Activated naive CD4-positive, alpha-beta T cell treated with anti-CD3 and anti-CD28 coated beads, Interleukin-2, amount 10 ng/mL, durations not matched to agents 7 days and 5 days (primary cell): ENCODE results near the gene FBXO45.
A peak's percentile ranks its signal among the peaks of the same experiment; 100 is the strongest.
"Not testable (repeated sequence)": the region's sequence is repeated elsewhere in the genome, so short reads cannot be mapped to it uniquely, and the experiment has no call there.

ENCODE experiments used
- CTCF ChIA-PET: fragments of 350-600 bp; sonication (Branson Sonifier 250); formaldehyde crosslinking; loops from one replicate; lab custom pipeline; 2021; ENCODE audit warnings: antibody characterized with exemption; lab: Charles Lee
- DNase-seq: peaks from one replicate; pipeline ENCODE4 v3.0.0-alpha.2; 2020
- H3K27ac Mint-ChIP-seq: one replicate; pipeline ENCODE4 v1.8.0; 2021; ENCODE audit warnings: mild to moderate bottlenecking, moderate library complexity, mixed read lengths
- H3K27me3 Mint-ChIP-seq: one replicate; pipeline ENCODE4 v1.8.0; 2021; ENCODE audit warnings: mild to moderate bottlenecking, mixed read lengths
- H3K36me3 Mint-ChIP-seq: one replicate; pipeline ENCODE4 v1.8.0; 2021; ENCODE audit warnings: mixed read lengths
- H3K4me1 Mint-ChIP-seq: one replicate; pipeline ENCODE4 v1.8.0; 2021; ENCODE audit warnings: mixed read lengths
- H3K4me3 Mint-ChIP-seq: one replicate; pipeline ENCODE4 v1.8.0; 2021; ENCODE audit warnings: mild to moderate bottlenecking, moderate library complexity, mixed read lengths
- H3K9me3 Mint-ChIP-seq: one replicate; pipeline ENCODE4 v1.8.0; 2021; ENCODE audit warnings: mixed read lengths

FBXO45 gene

DNA sequence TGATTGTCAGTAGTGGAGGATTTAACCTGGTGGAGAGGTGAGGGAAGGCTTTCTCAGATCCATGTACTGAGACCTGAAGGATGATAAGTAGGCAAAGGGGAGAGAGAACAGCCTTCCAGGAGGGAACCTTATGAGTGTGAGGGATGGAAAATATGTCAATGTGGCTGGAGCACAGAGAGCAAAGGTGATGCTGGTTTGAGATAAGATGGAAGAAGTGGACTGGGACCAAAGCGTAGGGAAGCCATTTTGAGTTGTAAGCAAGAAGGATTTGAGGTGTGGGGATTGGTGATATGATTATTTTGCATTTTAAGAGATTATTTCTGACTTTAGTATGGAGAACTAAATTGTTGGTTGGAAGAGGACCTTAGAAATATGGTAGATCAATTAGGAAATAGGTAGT is 3.9 kb downstream of the FBXO45 start:
- H3K27me3 Mint-ChIP-seq, result peaks cover 3% of the 10 kb centered on the region
- DNase-seq, result no peak
- CTCF ChIA-PET, result no interaction called here

DNA sequence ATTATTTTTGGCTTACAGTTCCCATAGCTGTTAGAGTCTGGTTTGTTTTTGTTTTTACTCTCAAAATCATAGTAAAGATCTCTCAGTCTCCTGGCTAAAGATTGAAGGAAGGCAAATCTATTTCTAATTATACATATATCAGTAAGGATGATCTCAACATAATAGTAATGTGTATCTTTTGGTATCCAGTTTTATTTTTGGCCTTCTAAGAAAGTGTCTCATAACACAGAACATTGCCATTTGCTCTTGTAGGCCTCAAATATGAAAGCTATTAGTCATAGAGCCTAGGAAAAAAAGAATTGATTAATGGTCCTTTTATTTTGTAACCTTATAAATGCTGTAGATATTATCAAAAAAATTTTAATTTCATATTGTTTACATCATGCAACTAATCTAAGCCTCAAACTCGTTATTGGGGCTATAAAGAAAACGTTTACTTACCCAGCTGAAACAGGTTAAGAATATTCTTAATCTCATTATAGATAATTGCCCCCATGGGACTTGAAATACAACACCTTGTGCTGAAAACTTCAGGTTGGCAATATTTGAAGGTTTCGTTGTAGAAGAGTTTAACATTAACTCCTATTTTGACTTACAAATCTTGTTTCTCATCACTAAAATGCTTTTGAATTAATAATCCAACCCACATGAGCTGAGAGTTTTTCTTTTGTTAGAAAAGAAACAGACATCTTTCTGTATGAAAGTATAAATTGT is 16.7 kb downstream of the FBXO45 start:
- CTCF ChIA-PET, result interaction anchor here (0.6 kb wide), 1 partner anchor 118 kb away, joined by 3 read pairs; no protein-coding TSS in a partner anchor
- Mint-ChIP-seq H3K9me3 (no peaks in the 10 kb centered on the region), H3K27me3 (no peaks in the 10 kb centered on the region), H3K27ac (no peak overlapping the region), H3K4me1 (no peaks in the 10 kb centered on the region), H3K4me3 (no peak overlapping the region), H3K36me3 (peaks cover 41% of the 10 kb centered on the region)
- DNase-seq, result no peak

More for the DNA sequence above, 3.9 kb downstream of the FBXO45 start:
- H3K4me3 Mint-ChIP-seq, result no peak overlapping the region
- H3K9me3 Mint-ChIP-seq, result no peaks in the 10 kb centered on the region
- H3K4me1 Mint-ChIP-seq, result peaks cover 36% of the 10 kb centered on the region
- H3K36me3 Mint-ChIP-seq, result peaks cover 17% of the 10 kb centered on the region
- no peak overlapping the region for H3K27ac Mint-ChIP-seq

DNA sequence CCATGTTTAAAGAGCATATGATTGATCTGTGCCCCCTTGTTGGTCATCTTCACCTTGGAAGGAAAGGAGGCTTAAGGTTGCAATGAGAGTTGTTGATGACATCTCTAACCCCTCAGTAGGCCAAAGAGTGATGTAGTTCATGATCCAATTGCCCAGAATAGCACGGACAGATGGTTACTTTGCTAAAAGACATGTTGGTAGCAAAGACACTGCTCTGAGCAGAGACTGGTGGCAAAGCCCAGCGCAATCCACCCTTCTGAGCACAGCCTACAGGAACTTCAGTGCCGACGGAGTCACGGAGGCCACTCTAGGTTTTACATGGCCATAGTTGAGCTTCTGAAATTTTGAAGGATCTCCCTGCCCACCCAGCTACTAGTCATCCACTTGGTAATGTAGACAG is 21.8 kb downstream of the FBXO45 start:
- peaks cover 9% of the 10 kb centered on the region for H3K27me3 Mint-ChIP-seq
- CTCF ChIA-PET, result no interaction called here

DNA sequence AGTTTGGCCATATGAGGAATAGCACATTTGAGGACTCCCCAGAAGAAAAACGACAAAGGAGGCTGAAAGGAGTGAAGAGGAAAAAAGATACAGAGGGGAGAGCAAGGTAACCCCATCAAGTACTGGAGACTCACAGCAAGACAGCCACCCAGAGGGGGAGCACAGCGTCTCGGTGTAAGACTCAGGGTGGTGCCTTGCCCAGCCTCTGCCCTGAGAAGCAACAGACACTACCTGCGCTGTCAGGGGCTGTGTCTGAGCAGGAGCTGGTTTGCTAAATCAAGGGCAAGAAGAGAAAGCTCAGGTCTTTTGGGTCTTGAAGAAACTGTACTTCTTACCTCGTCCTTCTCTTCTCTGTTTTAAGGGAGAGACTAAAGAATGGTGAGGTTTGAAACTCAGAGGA is 27.9 kb downstream of the FBXO45 start:
- no peak for DNase-seq
- Mint-ChIP-seq H3K27ac (no peak overlapping the region), H3K36me3 (peaks cover 5% of the 10 kb centered on the region), H3K4me1 (peaks cover 11% of the 10 kb centered on the region), H3K4me3 (no peak overlapping the region), H3K27me3 (peaks cover 41% of the 10 kb centered on the region), H3K9me3 (peaks cover 5% of the 10 kb centered on the region)
- CTCF ChIA-PET, result interaction anchor here (1.6 kb wide), 1 partner anchor 13 kb away, joined by 4 read pairs; no protein-coding TSS in a partner anchor

More for the DNA sequence above, 21.8 kb downstream of the FBXO45 start:
- H3K9me3 Mint-ChIP-seq, result no peaks in the 10 kb centered on the region
- H3K4me1 Mint-ChIP-seq, result no peaks in the 10 kb centered on the region
- DNase-seq, result no peak
- peaks cover 11% of the 10 kb centered on the region for H3K36me3 Mint-ChIP-seq
- H3K27ac Mint-ChIP-seq, result no peak overlapping the region
- H3K4me3 Mint-ChIP-seq, result no peak overlapping the region

DNA sequence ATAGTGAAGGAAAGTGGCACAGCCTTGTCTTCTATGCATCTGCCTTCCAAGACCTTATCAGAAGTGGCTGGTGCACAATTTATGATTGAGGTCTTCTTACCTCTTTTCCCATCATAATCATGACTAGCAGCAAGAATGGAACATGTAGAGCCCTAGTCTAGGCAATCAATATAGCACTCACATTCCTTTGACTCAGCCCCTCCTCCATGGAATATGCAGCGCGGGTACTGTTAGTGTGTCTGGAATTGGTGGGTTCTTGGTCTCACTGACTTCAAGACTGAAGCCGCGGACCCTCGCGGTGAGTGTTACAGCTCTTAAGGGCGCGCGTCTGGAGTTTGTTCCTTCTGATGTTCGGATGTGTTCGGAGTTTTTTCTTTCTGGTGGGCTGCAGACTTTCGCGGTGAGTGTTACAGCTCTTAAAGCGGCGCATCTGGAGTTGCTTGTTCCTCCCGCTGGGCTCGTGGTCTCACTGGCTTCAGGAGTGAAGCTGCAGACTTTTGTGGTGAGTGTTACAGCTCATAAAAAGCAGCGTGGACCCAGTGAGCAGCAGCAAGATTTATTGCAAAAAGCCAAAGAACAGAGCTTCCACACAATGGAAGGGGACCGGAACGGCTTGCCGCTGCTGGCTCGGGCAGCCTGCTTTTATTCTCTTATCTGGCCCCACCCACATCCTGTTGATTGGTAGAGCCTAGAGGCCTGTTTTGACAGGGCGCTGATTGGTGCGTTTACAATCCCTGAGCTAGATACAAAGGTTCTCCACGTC is 29.7 kb downstream of the FBXO45 start:
- Mint-ChIP-seq H3K27ac (peak overlapping the region; percentile 54), H3K4me3 (peak overlapping the region; percentile 74), H3K27me3 (peaks cover 45% of the 10 kb centered on the region), H3K4me1 (peaks cover 11% of the 10 kb centered on the region)
- DNase-seq, result peak; percentile 69
- not testable (repeated sequence) for H3K9me3 Mint-ChIP-seq, H3K36me3 Mint-ChIP-seq
- CTCF ChIA-PET, result interaction anchor here (1.1 to 1.6 kb wide), 3 partner anchors 11 to 19 kb away, joined by 4 read pairs; no protein-coding TSS in a partner anchor

DNA sequence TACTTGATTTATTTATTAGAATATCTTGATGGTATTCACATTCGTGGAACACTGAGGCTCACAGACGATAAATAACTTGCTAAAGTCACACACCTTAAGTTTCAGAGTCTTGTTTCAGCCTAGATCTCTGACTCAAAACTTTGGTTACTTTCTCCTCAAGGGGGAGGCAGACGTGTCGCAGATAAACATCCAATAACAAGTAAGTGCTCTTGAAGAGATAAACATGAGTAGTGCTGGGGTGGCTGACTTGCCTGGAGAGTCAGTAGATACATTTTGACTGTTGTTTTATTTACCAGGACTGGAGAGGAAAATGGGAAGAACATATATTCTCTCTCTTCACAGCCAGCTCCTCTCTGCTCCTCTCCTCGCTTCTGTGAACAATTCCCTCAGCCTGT is 31.3 kb downstream of the FBXO45 start:
- CTCF ChIA-PET, result no interaction called here

DNA sequence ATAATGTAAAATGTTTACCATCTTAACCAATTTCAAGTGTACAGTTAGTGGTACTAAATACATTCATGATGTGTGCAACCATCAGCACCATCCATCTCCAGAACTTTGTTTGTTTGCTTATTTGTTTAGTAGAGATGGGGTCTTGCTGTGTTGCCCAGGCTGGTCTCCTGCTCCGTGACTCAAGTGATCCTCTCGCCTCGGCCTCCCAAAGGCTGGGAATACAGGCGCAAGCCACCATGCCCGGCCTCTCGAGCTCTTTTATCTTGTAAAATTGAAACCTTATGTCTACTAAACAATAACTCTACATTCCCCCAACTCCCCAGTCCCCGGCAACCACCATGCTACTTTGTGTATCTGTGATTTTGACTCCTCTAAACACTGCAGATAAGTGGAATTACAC is 31.9 kb downstream of the FBXO45 start:
- Mint-ChIP-seq H3K4me1 (peaks cover 21% of the 10 kb centered on the region), H3K27ac (no peak overlapping the region), H3K36me3 (peaks cover 5% of the 10 kb centered on the region), H3K27me3 (peaks cover 36% of the 10 kb centered on the region), H3K9me3 (peaks cover 5% of the 10 kb centered on the region), H3K4me3 (no peak overlapping the region)
- DNase-seq, result no peak
- CTCF ChIA-PET, result no interaction called here

More for the DNA sequence above, 31.3 kb downstream of the FBXO45 start:
- Mint-ChIP-seq H3K4me3 (no peak overlapping the region), H3K9me3 (peaks cover 5% of the 10 kb centered on the region), H3K27ac (no peak overlapping the region), H3K27me3 (peaks cover 37% of the 10 kb centered on the region), H3K36me3 (peaks cover 5% of the 10 kb centered on the region), H3K4me1 (peaks cover 20% of the 10 kb centered on the region)
- no peak for DNase-seq

DNA sequence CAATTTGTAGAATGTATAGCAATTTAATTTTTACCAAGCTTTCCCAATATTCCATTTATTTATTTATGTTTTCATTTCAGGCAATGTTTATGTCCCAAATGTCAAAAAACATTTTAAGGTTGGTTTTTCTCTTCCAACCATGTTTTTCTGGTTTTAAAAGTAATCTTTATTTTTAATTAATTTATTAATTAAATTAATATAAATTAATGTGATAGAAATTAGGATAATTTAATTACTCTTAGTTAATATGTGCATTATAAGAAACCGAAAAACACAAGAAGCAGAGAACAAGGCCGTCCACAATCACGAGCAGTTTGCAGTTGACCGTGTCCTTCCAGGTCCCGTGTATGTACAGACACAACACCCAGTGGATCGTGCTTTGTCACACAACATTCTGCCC is 34.2 kb downstream of the FBXO45 start:
- CTCF ChIA-PET, result interaction anchor here (1.1 kb wide), 1 partner anchor 74 kb away, joined by 3 read pairs; no protein-coding TSS in a partner anchor
- H3K4me3 Mint-ChIP-seq, result no peak overlapping the region
- peaks cover 5% of the 10 kb centered on the region for H3K36me3 Mint-ChIP-seq
- H3K27ac Mint-ChIP-seq, result no peak overlapping the region
- peaks cover 5% of the 10 kb centered on the region for H3K9me3 Mint-ChIP-seq
- H3K4me1 Mint-ChIP-seq, result peaks cover 21% of the 10 kb centered on the region
- H3K27me3 Mint-ChIP-seq, result peaks cover 26% of the 10 kb centered on the region
- DNase-seq, result no peak

DNA sequence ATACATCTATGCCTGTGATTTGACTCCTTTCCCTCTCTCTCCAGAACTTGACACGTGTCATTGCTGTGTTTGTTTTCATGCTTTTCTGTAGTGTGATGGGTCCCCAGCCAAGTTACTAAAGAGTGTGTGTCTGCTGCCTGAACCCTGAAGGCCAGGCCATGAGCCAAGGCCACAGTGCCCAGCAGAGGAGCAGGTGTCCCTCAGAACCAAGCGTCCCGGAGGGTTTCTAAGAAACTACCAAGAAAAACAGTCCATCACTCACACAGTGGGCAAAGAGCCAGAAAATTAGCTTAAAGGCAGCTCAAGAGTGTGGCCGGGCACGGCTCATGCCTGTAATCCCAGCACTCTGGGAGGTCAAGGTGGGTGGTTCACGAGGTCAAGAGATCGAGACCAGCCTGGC is 35.2 kb downstream of the FBXO45 start:
- peaks cover 16% of the 10 kb centered on the region for H3K27me3 Mint-ChIP-seq
- no peak overlapping the region for H3K4me3 Mint-ChIP-seq
- H3K36me3 Mint-ChIP-seq, result peaks cover under 1% of the 10 kb centered on the region
- no peak overlapping the region for H3K27ac Mint-ChIP-seq
- peaks cover 2% of the 10 kb centered on the region for H3K9me3 Mint-ChIP-seq
- DNase-seq, result no peak
- CTCF ChIA-PET, result interaction anchor here (1.4 to 2.9 kb wide), 5 partner anchors 37 to 350 kb away, joined by 3 to 23 read pairs (median 6); partner anchors contain the start of gene NRROS
- H3K4me1 Mint-ChIP-seq, result peaks cover 11% of the 10 kb centered on the region

DNA sequence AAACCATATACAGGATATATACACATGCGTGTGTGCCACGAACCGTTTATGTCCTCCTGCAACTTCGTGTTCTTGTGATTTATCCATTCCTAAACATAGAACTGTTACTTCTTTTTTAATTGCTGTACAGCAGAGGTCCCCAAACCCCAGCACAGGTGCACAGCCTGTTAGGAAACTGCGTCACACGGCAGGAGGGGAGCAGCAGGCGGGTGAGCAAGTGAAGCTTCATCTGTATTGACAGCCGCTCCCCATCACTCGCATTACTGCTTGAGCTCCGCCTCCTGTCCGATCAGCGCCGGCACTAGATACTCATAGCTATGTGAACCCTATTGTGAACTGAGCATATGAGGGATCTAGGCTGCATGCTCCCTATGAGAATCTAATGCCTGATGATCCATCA is 36.1 kb downstream of the FBXO45 start:
- H3K36me3 Mint-ChIP-seq, result peaks cover 3% of the 10 kb centered on the region
- peaks cover 17% of the 10 kb centered on the region for H3K4me1 Mint-ChIP-seq
- peaks cover 2% of the 10 kb centered on the region for H3K9me3 Mint-ChIP-seq
- H3K27me3 Mint-ChIP-seq, result peaks cover 19% of the 10 kb centered on the region
- CTCF ChIA-PET, result interaction anchor here (0.7 to 2.9 kb wide), 9 partner anchors 9 to 351 kb away, joined by 3 to 23 read pairs (median 3); partner anchors contain the start of gene NRROS
- no peak overlapping the region for H3K4me3 Mint-ChIP-seq
- H3K27ac Mint-ChIP-seq, result no peak overlapping the region
- DNase-seq, result peak; percentile 83

DNA sequence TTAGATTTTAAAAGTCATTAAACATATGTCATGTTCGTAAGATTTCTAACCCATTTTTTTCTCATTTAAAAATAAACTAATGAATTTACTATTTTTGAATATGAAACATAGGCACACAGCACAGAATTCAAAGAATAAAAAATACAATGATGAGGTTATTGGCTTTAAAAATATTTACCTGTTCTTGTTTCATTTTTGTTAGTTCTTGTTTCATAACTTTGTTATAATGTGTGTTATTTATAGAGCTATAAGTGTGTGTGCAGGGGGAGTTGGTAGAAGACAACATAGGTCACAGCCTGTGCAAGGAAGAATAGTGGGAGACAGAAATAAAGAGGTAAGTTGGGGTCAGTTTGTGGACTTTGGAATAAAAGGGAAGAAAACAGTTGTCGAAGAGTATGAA is 40.2 kb downstream of the FBXO45 start:
- Mint-ChIP-seq H3K9me3 (no peaks in the 10 kb centered on the region), H3K36me3 (peaks cover 3% of the 10 kb centered on the region), H3K4me3 (no peak overlapping the region), H3K4me1 (peaks cover 47% of the 10 kb centered on the region), H3K27me3 (peaks cover 13% of the 10 kb centered on the region), H3K27ac (no peak overlapping the region)
- CTCF ChIA-PET, result interaction anchor here (0.7 to 4.8 kb wide), 18 partner anchors 10 to 361 kb away, joined by 3 to 115 read pairs (median 4); partner anchors contain the start of genes CEP19, NCBP2, PAK2 and PIGX
- DNase-seq, result no peak

DNA sequence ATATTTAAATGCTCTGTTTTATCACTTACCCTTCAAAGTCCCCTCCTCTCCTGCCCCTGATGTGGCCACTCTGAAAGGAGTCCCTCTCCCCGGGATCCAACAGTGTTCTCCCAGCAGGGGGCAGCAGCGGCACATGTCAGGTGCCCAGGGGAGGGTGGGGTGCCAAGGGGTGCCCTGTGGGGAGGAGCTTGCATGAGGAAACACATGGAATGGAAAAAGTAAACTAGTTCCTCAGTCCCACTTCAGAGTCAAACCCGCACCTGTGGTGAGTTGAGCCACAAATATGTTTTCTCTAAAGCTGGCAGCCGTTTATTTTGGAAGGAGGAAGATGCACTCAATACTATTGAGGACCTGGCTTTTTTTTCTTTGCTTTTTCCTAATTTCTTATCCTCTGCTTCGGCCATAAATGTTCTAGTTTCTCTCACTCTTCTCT is 40.9 kb downstream of the FBXO45 start:
- Mint-ChIP-seq H3K4me1 (peaks cover 48% of the 10 kb centered on the region), H3K27me3 (peaks cover 13% of the 10 kb centered on the region), H3K9me3 (no peaks in the 10 kb centered on the region), H3K36me3 (peaks cover 3% of the 10 kb centered on the region), H3K27ac (peak overlapping the region; percentile 89), H3K4me3 (peak overlapping the region; percentile 45)
- CTCF ChIA-PET, result interaction anchor here (0.7 to 4.8 kb wide), 23 partner anchors 11 to 333 kb away, joined by 3 to 115 read pairs (median 4); partner anchors contain the start of genes CEP19, NCBP2, PAK2 and PIGX
- peak; percentile 96 for DNase-seq

DNA sequence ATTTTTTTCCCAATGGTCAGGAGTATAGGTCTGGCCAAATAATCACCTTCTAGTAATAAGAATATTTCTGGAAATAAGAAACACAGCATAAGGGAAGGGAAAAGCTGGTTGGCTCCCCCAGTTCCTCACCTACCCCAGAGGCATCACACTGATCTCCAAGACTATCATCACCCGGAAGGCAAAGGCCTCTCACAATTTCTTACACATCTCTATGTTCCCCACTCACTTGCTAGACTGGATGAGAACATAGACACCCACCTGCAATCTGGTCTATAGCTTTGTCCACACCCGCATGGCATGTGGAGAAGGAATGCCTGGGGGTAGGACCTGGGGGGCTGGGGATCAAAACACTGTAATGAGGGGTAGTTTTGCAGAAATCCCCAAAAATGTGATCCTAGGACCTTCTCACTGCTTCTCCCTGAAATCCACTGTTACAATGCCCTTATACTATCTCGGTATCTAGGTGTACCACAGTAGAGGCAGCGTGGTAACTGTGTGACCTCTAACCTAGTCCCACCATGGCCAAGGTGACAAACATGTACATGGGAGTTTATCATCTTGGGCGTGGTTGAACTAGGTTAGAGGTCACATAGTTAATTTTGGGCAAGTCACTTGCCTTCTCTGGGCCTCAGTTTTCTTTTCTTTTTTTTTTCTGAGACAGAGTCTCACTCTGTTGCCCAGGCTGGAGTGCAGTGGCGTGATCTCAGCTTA is 41.5 kb downstream of the FBXO45 start:
- Mint-ChIP-seq H3K9me3 (no peaks in the 10 kb centered on the region), H3K36me3 (peaks cover 3% of the 10 kb centered on the region), H3K27me3 (peaks cover 13% of the 10 kb centered on the region), H3K27ac (peak overlapping the region; percentile 89), H3K4me3 (peak overlapping the region; percentile 45), H3K4me1 (peaks cover 43% of the 10 kb centered on the region)
- CTCF ChIA-PET, result interaction anchor here (0.8 to 4.8 kb wide), 23 partner anchors 11 to 332 kb away, joined by 3 to 115 read pairs (median 4); partner anchors contain the start of genes CEP19, NCBP2, PAK2 and PIGX
- no peak for DNase-seq
